ENCODE data around the gene KRTAP10-8.

DNA sequence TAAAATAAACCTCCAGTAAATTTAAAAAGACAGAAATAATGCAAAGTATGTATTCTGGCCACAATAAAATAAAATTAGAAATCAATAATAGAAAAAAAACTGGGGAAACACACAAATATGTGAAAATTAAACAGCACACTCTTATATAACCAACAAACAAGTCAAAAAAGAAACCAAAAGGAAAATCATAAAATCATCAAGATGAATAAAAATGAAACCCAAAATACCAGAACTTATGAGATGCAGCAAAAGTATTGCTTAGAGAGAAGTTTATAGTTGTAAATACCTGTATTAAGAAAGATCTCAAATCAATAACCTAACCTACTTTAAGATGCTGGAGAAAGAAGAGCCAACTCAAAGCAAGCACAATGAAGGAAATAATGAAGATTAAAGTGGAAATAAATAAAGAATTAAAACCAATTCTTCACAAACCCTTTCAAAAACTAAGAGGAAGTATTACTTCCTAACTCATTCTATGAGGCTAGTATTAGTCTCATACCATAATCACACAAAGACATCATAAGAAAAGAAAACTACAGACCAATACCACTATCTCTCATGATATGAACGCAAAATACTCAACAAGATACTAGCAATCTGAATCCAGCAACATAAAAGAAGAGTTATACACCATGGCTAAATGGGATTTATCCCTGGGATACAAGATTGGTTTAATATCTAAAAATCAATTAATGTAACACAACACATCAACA lies 46.8 kb upstream of the KRTAP10-8 start:
- no peak for TF ChIP-seq CTCF (conservative IDR thresholded peaks at IDR 0.05 in 1 of 2, IDR thresholded peaks at IDR 0.05 in 1 of 2; ENCODE audit: extremely low read depth in 1 of 2, insufficient read depth in 1 of 2, low read depth in 1 of 2, low read length in 2 of 2)
- no peak for TF ChIP-seq EZH2 (IDR thresholded peaks at IDR 0.05; ENCODE audit: borderline replicate concordance, low read length)

Measured in mammary epithelial cell (primary cell).